SHP77 treated with DMSO at 0.1 percent for 48 hours (cell line): Measurements from ENCODE around the gene NOSTRIN.
"Not testable (repeated sequence)": the region's sequence is repeated elsewhere in the genome, so short reads cannot be mapped to it uniquely, and the experiment has no call there.

ENCODE experiments used
- DNase-seq: peaks from one replicate; lab custom pipeline; 2025; lab: John Stamatoyannopoulos, UW

NOSTRIN gene

DNA sequence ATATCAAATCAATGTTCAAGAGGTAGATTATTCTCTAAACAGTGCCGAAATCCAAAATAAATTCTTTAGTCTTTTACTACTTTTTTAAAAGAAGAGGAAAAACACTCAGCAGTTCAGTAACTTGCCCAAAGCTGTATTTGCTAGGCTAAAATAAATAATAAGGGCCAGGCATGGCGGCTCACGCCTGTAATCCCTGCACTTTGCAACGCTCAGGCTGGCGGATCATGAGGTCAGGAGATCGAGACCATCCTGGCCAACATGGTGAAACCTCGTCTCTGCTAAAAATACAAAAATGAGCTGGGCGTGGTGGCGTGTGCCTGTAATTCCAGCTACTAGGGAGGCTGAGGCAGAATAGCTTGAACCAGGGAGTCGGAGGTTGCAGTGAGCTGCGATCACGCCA, 79.7 kb downstream of the NOSTRIN start:
- not testable (repeated sequence) for DNase-seq

DNA sequence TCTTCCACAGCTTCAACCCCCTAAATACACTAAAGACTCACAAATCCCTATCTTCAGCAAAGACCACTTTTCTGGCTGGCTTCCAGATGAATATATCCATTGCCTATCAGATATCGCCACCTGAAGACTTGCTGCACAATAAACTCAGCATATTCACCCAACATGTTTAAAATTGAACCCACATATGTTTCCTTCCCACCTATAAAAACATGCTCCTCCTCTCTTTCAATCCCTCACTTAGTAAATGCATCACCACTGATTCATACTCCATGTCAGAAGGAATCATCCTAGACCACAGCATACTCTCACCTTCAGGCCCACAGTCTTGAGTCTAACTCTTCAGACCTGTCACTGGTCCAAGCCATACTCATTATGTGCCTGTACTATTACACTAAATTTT, 82.5 kb downstream of the NOSTRIN start:
- no peak for DNase-seq

GRCh38 chr2:168889635-168890005, 87.2 kb downstream of the NOSTRIN start:
- DNase-seq, result no peak

- DNase-seq, result peak; percentile 35
Observed at GRCh38 chr2:168890006-168890782, 87.8 kb downstream of the NOSTRIN start, which contains the start of gene SPC25. Gene SPC25, minus strand, starts transcription at chr2:168890430. Its CDS starts 911 bp downstream, at chr2:168889519.

DNA sequence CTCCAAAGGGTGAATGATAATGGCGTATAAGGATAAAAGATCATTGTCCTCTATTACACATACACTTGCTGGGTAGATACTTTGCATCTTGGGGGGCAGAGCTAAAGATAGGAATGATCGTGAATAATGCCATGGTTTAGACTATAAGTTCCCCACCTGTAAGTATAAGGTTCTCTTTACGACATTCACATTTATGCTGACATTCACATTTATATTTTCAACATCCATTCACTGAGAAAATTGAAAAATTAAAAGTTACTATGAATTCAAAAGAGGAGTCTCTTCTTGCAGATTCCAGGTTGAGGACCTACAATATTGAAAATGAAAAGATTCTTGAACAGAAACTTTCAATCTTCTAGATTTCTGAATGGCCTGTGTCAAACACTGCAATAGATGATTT, 89.9 kb downstream of the NOSTRIN start:
- no peak for DNase-seq

GRCh38 chr2:168894101-168894500, 91.7 kb downstream of the NOSTRIN start:
- no peak for DNase-seq

- DNase-seq, result no peak
Observed at GRCh38 chr2:168894720-168895119, 92.3 kb downstream of the NOSTRIN start.

GRCh38 chr2:168895771-168896170, 93.3 kb downstream of the NOSTRIN start:
- DNase-seq, result no peak

- DNase-seq, result no peak
Observed at GRCh38 chr2:168896783-168897182, 94.3 kb downstream of the NOSTRIN start.

GRCh38 chr2:168897449-168897848, 95.0 kb downstream of the NOSTRIN start:
- no peak for DNase-seq

DNA sequence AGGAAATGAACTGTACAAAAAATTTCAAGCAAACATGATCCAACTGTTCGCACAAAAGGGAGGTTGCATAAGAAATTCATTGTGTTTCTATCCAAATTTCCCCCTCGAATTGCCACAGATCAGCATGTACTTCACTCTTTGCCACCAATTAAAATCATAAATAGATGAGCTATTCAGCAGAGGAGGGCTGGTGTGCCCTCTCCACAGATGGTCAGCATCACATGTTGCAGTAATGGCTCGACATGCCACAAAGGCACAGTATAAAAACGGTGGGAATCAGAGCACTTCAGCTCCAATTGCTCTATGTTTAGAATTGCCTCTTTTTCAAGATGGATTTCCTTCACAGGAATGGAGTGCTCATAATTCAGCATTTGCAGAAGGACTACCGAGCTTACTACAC, 98.6 kb downstream of the NOSTRIN start, which contains the start of gene G6PC2:
Gene G6PC2, plus strand, starts transcription at position 289 of the 400 bp plus-strand sequence. Its CDS starts 41 bp downstream, at position 330.
- no peak for DNase-seq

- no peak for DNase-seq
Observed at GRCh38 chr2:168903888-168904287, 101.5 kb downstream of the NOSTRIN start.

GRCh38 chr2:168904358-168904757, 101.9 kb downstream of the NOSTRIN start:
- DNase-seq, result no peak

DNA sequence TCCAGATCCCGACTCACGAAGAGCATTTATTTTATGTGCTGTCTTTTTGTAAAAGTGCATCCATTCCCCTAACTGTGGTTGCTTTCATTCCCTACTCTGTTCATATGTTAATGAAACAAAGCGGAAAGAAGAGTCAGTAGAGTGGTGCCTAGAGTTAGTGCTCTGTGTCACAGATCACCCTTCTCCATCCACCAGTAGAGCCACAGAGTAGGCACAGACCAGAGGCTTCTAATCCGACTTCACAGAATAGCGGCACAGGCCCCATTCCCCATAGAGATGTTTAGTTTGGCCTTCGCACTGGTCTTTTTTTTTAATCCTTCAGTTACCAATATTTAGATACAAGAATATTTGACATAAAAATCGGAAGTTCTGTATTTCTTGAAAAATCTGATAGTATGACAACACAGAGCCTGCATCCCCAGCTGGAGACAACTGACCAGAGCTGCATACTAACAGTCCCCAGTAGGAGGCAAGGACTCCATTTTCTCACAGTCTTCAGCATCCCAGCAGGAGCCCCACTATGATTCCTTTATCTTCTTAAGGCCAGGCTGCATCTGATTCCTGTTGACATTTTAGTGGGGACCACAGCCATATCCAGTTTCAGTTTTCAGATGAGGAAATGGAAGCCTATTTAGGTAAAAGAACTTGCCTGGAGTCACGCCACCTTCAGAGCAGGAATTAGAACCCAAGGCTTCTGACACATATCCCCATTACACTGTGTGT, 105.7 kb downstream of the NOSTRIN start:
- DNase-seq, result no peak

DNA sequence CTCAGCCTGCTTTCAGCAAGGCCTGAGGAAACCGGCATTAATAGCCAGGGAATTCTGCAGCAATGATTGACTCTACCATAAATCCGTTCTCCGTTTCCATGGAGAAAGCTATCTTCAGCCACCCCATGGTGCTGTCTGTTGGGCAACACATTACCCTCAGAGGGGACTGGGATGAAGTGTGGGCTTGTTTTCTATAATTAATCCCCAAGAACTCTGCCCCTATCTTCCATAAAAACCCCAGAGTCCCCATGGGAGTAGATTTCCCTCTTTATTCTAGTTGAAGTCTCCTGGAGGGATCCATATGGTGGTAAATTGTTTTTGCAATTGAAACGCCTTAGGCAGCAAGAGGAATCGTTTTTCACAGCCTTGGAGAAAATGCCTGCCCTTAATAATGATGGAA, 107.9 kb downstream of the NOSTRIN start:
- no peak for DNase-seq

GRCh38 chr2:168912466-168912865, 110.0 kb downstream of the NOSTRIN start:
- no peak for DNase-seq

- peak; percentile 4 for DNase-seq
Observed at GRCh38 chr2:168912901-168913369, 110.5 kb downstream of the NOSTRIN start.

DNA sequence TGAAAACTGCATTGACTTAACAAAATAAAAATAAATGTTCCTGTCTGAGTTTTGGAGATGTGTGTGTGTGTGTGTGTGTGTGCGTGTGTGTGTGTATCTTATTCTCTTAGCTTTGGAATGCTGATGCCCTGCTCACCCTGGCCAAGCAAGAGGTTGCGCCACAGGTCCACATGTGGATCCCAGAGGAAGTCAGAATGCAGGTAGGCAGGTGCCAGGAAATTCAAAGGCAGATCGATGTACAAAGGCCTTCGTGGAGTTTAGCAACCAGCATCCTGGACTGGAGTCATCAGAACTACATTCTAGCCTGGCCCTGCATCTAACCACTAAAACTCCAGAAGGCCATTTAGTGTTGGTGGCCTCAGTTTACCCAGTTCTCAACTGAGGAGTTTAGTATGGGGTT, 111.1 kb downstream of the NOSTRIN start:
- DNase-seq, result no peak
